ENCODE measurements around the gene SRSF9. TPM values are rescaled to one million over a fixed set of nuclear protein-coding genes. Genes with fewer than 3 reads are reported as not detected.
A peak's percentile ranks its signal among the peaks of the same experiment; 100 is the strongest.
"Not testable (repeated sequence)": the region's sequence is repeated elsewhere in the genome, so short reads cannot be mapped to it uniquely, and the experiment has no call there.

SRSF9 gene
- total RNA-seq, 1 experiment from 2014 or later, result 158 TPM

DNA sequence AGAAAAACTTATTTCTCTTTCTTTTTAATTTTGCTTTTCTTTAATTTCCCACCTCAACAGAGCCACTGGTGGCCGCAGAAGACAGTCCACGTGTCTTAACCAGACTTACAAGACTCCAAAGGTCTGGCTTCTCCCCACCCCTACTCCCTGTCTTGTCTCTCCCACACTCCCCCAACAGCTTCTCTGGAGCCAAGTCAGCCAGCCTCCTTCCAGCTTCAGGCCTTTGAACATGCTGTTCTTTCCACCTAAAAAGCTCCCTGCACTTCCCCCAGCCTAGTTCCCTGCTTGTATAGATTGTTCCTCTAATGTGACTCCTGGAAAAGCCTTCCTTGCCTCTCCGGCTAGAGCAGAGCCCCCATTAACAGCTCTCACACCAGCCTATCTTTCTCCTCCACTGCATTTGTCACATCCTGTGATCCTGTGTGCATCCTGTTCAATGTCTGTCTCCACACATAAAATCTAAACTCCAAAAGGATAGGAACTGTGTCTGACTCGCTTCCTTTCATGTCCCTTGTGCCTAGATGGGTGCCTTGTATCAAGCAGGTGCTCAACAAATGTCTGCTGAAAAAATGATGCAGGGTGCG, 18.6 kb upstream of the SRSF9 start:
- Histone ChIP-seq H3K79me2 (ENCODE audit: low read length) (no peaks in the 10 kb centered on the region), H3K9me2 (replicated peaks; ENCODE audit: insufficient read depth, low read length) (no peaks in the 10 kb centered on the region), H3K27me3 (ENCODE audit: low read length) (no peaks in the 10 kb centered on the region), H3K4me1 (ENCODE audit: low read length) (peaks cover 8% of the 10 kb centered on the region), H3K4me3 (ENCODE audit: low read length) (no peak overlapping the region), H3K9ac (ENCODE audit: low read length) (no peak overlapping the region), H4K20me1 (ENCODE audit: insufficient read depth, low read depth, low read length) (no peaks in the 10 kb centered on the region), H3K36me3 (ENCODE audit: insufficient read depth, low read length) (no peaks in the 10 kb centered on the region), H2AFZ (ENCODE audit: low read length) (no peak overlapping the region), H3K4me2 (ENCODE audit: low read depth, low read length, poor library complexity, severe bottlenecking) (no peak overlapping the region), H3K9me3 (ENCODE audit: low read length) (no peaks in the 10 kb centered on the region), H3K27ac (ENCODE audit: low read length) (no peak overlapping the region)
- DNase-seq, result no peak

GRCh38 chr12:120487552-120487951, 18.0 kb upstream of the SRSF9 start:
- not testable (repeated sequence) for H3K79me2 ChIP-seq (ENCODE audit: low read length); DNase-seq; H3K4me1 ChIP-seq (ENCODE audit: low read length); H3K9ac ChIP-seq (ENCODE audit: low read length); H3K27me3 ChIP-seq (ENCODE audit: low read length); H3K27ac ChIP-seq (ENCODE audit: low read length); H3K4me2 ChIP-seq (ENCODE audit: low read depth, low read length, poor library complexity, severe bottlenecking); H4K20me1 ChIP-seq (ENCODE audit: insufficient read depth, low read depth, low read length); H3K9me2 ChIP-seq (replicated peaks; ENCODE audit: insufficient read depth, low read length); H3K36me3 ChIP-seq (ENCODE audit: insufficient read depth, low read length); H3K9me3 ChIP-seq (ENCODE audit: low read length); H2AFZ ChIP-seq (ENCODE audit: low read length); H3K4me3 ChIP-seq (ENCODE audit: low read length)

- Histone ChIP-seq H3K4me1 (ENCODE audit: low read length) (peaks cover 8% of the 10 kb centered on the region), H3K27ac (ENCODE audit: low read length) (no peak overlapping the region), H3K4me2 (ENCODE audit: low read depth, low read length, poor library complexity, severe bottlenecking) (no peak overlapping the region), H4K20me1 (ENCODE audit: insufficient read depth, low read depth, low read length) (no peaks in the 10 kb centered on the region), H3K9ac (ENCODE audit: low read length) (no peak overlapping the region), H3K4me3 (ENCODE audit: low read length) (no peak overlapping the region), H3K27me3 (ENCODE audit: low read length) (no peaks in the 10 kb centered on the region), H3K36me3 (ENCODE audit: insufficient read depth, low read length) (no peaks in the 10 kb centered on the region), H3K9me3 (ENCODE audit: low read length) (no peaks in the 10 kb centered on the region), H3K79me2 (ENCODE audit: low read length) (no peaks in the 10 kb centered on the region), H3K9me2 (replicated peaks; ENCODE audit: insufficient read depth, low read length) (no peaks in the 10 kb centered on the region), H2AFZ (ENCODE audit: low read length) (no peak overlapping the region)
- DNase-seq, result no peak
Measured at GRCh38 chr12:120485961-120486881, 16.7 kb upstream of the SRSF9 start.

DNA sequence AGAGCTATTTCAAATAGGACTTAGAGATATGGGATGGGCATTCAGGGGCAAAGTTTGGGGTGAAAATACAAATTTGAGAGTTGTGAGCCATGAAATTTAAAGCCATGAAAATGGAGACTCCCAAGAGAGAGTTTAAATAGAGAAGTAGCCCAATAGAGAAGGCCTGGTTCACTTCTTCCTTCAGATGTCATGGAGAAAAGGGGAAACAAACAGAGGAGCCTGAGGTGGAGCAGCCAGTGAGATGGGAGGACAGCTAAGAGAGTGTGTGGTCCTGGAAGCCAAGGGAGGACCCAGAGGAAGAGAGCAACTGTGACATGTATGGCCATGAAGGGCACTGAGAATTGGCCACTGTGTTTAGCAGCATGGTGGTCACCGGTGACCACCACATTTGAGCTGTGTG, 14.1 kb upstream of the SRSF9 start:
- Histone ChIP-seq H4K20me1 (ENCODE audit: insufficient read depth, low read depth, low read length) (no peaks in the 10 kb centered on the region), H3K27ac (ENCODE audit: low read length) (no peak overlapping the region), H3K27me3 (ENCODE audit: low read length) (no peaks in the 10 kb centered on the region)

GRCh38 chr12:120481022-120481767, 11.6 kb upstream of the SRSF9 start:
- no peak overlapping the region for H2AFZ ChIP-seq (ENCODE audit: low read length)
- DNase-seq, result no peak
- peaks cover 8% of the 10 kb centered on the region for H3K4me1 ChIP-seq (ENCODE audit: low read length)
- H3K4me3 ChIP-seq (ENCODE audit: low read length), result no peak overlapping the region
- H3K36me3 ChIP-seq (ENCODE audit: insufficient read depth, low read length), result no peaks in the 10 kb centered on the region
- H3K4me2 ChIP-seq (ENCODE audit: low read depth, low read length, poor library complexity, severe bottlenecking), result no peak overlapping the region
- no peaks in the 10 kb centered on the region for H3K27me3 ChIP-seq (ENCODE audit: low read length)
- H3K79me2 ChIP-seq (ENCODE audit: low read length), result no peaks in the 10 kb centered on the region
- no peaks in the 10 kb centered on the region for H4K20me1 ChIP-seq (ENCODE audit: insufficient read depth, low read depth, low read length)
- no peak overlapping the region for H3K9ac ChIP-seq (ENCODE audit: low read length)
- H3K27ac ChIP-seq (ENCODE audit: low read length), result no peak overlapping the region
- no peaks in the 10 kb centered on the region for H3K9me2 ChIP-seq (replicated peaks; ENCODE audit: insufficient read depth, low read length)
- no peaks in the 10 kb centered on the region for H3K9me3 ChIP-seq (ENCODE audit: low read length)

More for the DNA sequence above, 14.1 kb upstream of the SRSF9 start:
- no peaks in the 10 kb centered on the region for H3K36me3 ChIP-seq (ENCODE audit: insufficient read depth, low read length)
- no peak for DNase-seq
- no peak overlapping the region for H2AFZ ChIP-seq (ENCODE audit: low read length)
- no peaks in the 10 kb centered on the region for H3K9me2 ChIP-seq (replicated peaks; ENCODE audit: insufficient read depth, low read length)
- H3K4me1 ChIP-seq (ENCODE audit: low read length), result peaks cover 8% of the 10 kb centered on the region
- no peaks in the 10 kb centered on the region for H3K79me2 ChIP-seq (ENCODE audit: low read length)
- no peaks in the 10 kb centered on the region for H3K9me3 ChIP-seq (ENCODE audit: low read length)
- no peak overlapping the region for H3K4me3 ChIP-seq (ENCODE audit: low read length)
- no peak overlapping the region for H3K9ac ChIP-seq (ENCODE audit: low read length)
- no peak overlapping the region for H3K4me2 ChIP-seq (ENCODE audit: low read depth, low read length, poor library complexity, severe bottlenecking)

DNA sequence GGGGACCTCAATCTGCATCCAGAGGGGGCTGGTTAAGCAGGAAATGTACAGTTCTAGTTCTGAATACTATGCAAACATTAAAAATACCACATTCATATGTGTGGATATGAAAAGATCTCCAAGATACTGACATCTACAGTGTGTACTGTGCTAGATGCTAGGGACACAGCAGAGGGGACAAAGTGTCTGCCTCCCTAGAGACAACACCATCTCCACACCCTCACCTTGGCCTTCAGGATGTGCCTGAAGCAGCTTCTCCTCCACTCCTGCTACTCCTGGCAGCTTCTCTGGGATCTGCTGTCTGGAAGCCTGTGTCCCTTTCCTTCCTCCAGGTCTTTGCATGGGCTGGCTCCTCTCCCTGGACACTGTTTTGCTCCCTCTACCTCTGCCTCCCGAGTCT, 10.7 kb upstream of the SRSF9 start:
- H3K4me3 ChIP-seq (ENCODE audit: low read length), result no peak overlapping the region
- no peaks in the 10 kb centered on the region for H3K36me3 ChIP-seq (ENCODE audit: insufficient read depth, low read length)
- no peak overlapping the region for H3K4me2 ChIP-seq (ENCODE audit: low read depth, low read length, poor library complexity, severe bottlenecking)
- no peaks in the 10 kb centered on the region for H3K9me2 ChIP-seq (replicated peaks; ENCODE audit: insufficient read depth, low read length)
- H4K20me1 ChIP-seq (ENCODE audit: insufficient read depth, low read depth, low read length), result no peaks in the 10 kb centered on the region
- H3K4me1 ChIP-seq (ENCODE audit: low read length), result peaks cover 8% of the 10 kb centered on the region
- no peak for DNase-seq
- no peak overlapping the region for H3K9ac ChIP-seq (ENCODE audit: low read length)
- no peaks in the 10 kb centered on the region for H3K79me2 ChIP-seq (ENCODE audit: low read length)
- no peak overlapping the region for H2AFZ ChIP-seq (ENCODE audit: low read length)
- H3K27me3 ChIP-seq (ENCODE audit: low read length), result no peaks in the 10 kb centered on the region
- no peaks in the 10 kb centered on the region for H3K9me3 ChIP-seq (ENCODE audit: low read length)
- no peak overlapping the region for H3K27ac ChIP-seq (ENCODE audit: low read length)

- Histone ChIP-seq H3K9me3 (ENCODE audit: low read length) (no peaks in the 10 kb centered on the region), H3K4me1 (ENCODE audit: low read length) (peaks cover 8% of the 10 kb centered on the region), H3K4me2 (ENCODE audit: low read depth, low read length, poor library complexity, severe bottlenecking) (no peak overlapping the region), H3K4me3 (ENCODE audit: low read length) (no peak overlapping the region), H3K27ac (ENCODE audit: low read length) (no peak overlapping the region), H3K9me2 (replicated peaks; ENCODE audit: insufficient read depth, low read length) (no peaks in the 10 kb centered on the region), H3K79me2 (ENCODE audit: low read length) (no peaks in the 10 kb centered on the region), H3K36me3 (ENCODE audit: insufficient read depth, low read length) (no peaks in the 10 kb centered on the region), H4K20me1 (ENCODE audit: insufficient read depth, low read depth, low read length) (no peaks in the 10 kb centered on the region), H3K9ac (ENCODE audit: low read length) (peak overlapping the region; percentile 13; the same call in 1 of the 2 replicates), H3K27me3 (ENCODE audit: low read length) (no peaks in the 10 kb centered on the region), H2AFZ (ENCODE audit: low read length) (no peak overlapping the region)
- DNase-seq, result no peak
Measured at GRCh38 chr12:120479458-120479857, 9.9 kb upstream of the SRSF9 start.

DNA sequence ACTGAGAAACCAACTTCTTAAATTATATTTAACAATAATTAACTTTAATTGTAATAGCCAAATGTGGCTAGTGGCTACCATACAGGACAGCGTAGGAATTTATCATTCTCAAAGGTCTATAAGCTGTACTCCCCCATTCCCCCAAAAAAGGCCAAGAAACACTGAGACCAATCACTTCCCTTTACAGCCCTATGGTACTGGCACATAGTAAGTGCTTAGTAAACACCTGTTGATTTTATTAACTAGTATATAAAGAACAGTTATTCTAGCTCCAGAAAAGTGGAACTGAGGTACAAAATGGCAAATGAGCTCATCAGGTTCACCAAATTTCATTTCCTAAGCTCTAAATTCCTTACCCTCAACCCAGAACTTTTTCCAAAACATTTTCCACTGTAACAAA, 6.1 kb upstream of the SRSF9 start:
- Histone ChIP-seq H3K4me1 (ENCODE audit: low read length) (no peaks in the 10 kb centered on the region), H3K4me2 (ENCODE audit: low read depth, low read length, poor library complexity, severe bottlenecking) (no peak overlapping the region), H3K36me3 (ENCODE audit: insufficient read depth, low read length) (no peaks in the 10 kb centered on the region), H3K9ac (ENCODE audit: low read length) (no peak overlapping the region), H3K27ac (ENCODE audit: low read length) (no peak overlapping the region), H3K27me3 (ENCODE audit: low read length) (no peaks in the 10 kb centered on the region), H3K4me3 (ENCODE audit: low read length) (no peak overlapping the region), H2AFZ (ENCODE audit: low read length) (no peak overlapping the region), H3K9me2 (replicated peaks; ENCODE audit: insufficient read depth, low read length) (no peaks in the 10 kb centered on the region), H4K20me1 (ENCODE audit: insufficient read depth, low read depth, low read length) (no peaks in the 10 kb centered on the region), H3K9me3 (ENCODE audit: low read length) (no peaks in the 10 kb centered on the region), H3K79me2 (ENCODE audit: low read length) (no peaks in the 10 kb centered on the region)
- no peak for DNase-seq
